HFF-Myc (cell line): ENCODE results near the gene USP1.

Source experiments
- DNase-seq: peaks from one replicate; pipeline ENCODE4 v3.0.0-alpha.2; 2011; ENCODE audit warnings: low read depth; ENCODE audit errors: extremely low read depth
- H3K4me3 ChIP-seq: replicated peaks from 2 replicates; pipeline ENCODE4 v1.5.1; 2011; ENCODE audit warnings: low read depth, mild to moderate bottlenecking, control low read depth, low read length
- TF ChIP-seq, protein P1 (sequence below): IDR thresholded peaks from 2 replicates; pipeline ENCODE4 v1.5.1; 2012; ENCODE audit warnings: mild to moderate bottlenecking, low read depth, low read length, control low read depth; ENCODE audit errors: missing control alignments

Gene USP1

GRCh38 chr1:62494137-62494536 lies 57.3 kb downstream of the USP1 start:
- TF ChIP-seq, protein P1, sequence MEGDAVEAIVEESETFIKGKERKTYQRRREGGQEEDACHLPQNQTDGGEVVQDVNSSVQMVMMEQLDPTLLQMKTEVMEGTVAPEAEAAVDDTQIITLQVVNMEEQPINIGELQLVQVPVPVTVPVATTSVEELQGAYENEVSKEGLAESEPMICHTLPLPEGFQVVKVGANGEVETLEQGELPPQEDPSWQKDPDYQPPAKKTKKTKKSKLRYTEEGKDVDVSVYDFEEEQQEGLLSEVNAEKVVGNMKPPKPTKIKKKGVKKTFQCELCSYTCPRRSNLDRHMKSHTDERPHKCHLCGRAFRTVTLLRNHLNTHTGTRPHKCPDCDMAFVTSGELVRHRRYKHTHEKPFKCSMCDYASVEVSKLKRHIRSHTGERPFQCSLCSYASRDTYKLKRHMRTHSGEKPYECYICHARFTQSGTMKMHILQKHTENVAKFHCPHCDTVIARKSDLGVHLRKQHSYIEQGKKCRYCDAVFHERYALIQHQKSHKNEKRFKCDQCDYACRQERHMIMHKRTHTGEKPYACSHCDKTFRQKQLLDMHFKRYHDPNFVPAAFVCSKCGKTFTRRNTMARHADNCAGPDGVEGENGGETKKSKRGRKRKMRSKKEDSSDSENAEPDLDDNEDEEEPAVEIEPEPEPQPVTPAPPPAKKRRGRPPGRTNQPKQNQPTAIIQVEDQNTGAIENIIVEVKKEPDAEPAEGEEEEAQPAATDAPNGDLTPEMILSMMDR, result no peak
- DNase-seq, result no peak
- H3K4me3 ChIP-seq, result no peak overlapping the region

DNA sequence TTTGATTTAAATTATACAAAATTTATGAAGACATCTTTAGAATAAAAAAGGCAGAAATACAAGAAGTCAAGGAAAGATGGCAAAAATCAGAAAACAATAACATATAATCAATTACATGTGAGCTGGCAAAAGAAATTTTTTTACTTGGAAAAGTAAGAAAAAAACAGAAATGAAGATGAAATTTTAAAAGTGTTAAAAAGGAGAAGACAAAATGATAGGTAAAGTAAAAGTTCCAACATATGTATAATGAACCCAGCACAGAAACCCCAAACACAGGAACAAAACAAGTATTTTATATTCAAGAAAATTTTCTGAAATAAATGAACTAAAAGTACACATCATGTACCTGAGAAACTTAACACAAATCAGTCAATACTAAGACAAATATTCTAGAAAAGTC lies 63.4 kb downstream of the USP1 start:
- DNase-seq, result no peak
- H3K4me3 ChIP-seq, result no peak overlapping the region
- TF ChIP-seq, protein P1, result no peak
